Liver (tissue), 9 donors: ENCODE measurements around the gene GANC. TPM values are rescaled to one million over a fixed set of nuclear protein-coding genes. Genes with fewer than 3 reads are reported as not detected.

Source experiments
- DNase-seq: peaks from one replicate; pipeline ENCODE4 v3.0.0-alpha.2; 2017; ENCODE audit warnings: low spot score
- H3K27ac ChIP-seq, 2 donors: one replicate each; pipeline ENCODE4 v1.7.0; 2013; ENCODE audit warnings: inconsistent platforms in 2 of 2, low read length in 2 of 2, control low read depth in 1 of 2, low read depth in 1 of 2, mild to moderate bottlenecking in 1 of 2
- H3K27me3 ChIP-seq, 4 donors: one replicate each; pipeline versions ENCODE4 v1.6.1 to v1.7.0; 2013; ENCODE audit warnings: low read length in 3 of 4, inconsistent platforms in 1 of 4, mild to moderate bottlenecking in 1 of 4, moderate library complexity in 1 of 4; ENCODE audit not compliant: control insufficient read depth in 4 of 4, insufficient read depth in 4 of 4
- H3K36me3 ChIP-seq, 4 donors: one replicate each; pipeline versions ENCODE4 v1.6.1 to v1.7.0; 2013; ENCODE audit warnings: low read length in 3 of 4, mild to moderate bottlenecking in 3 of 4, low read depth in 1 of 4, moderate library complexity in 1 of 4; ENCODE audit not compliant: control insufficient read depth in 4 of 4, insufficient read depth in 3 of 4
- H3K4me1 ChIP-seq, 4 donors: one replicate each; pipeline versions ENCODE4 v1.6.1 to v1.7.0; 2013; ENCODE audit warnings: low read length in 3 of 4, mild to moderate bottlenecking in 3 of 4, moderate library complexity in 1 of 4; ENCODE audit not compliant: control insufficient read depth in 4 of 4, insufficient read depth in 4 of 4
- H3K4me3 ChIP-seq, 3 donors: one replicate each; pipeline versions ENCODE4 v1.6.1 to v1.7.0; 2013; ENCODE audit warnings: low read length in 3 of 3, control low read depth in 1 of 3, low read depth in 1 of 3, mild to moderate bottlenecking in 1 of 3
- H3K9ac ChIP-seq, 2 donors: one replicate each; pipeline ENCODE4 v1.7.0; 2013; ENCODE audit warnings: low read length in 2 of 2, mild to moderate bottlenecking in 2 of 2, moderate library complexity in 2 of 2, control low read depth in 1 of 2, low read depth in 1 of 2
- H3K9me3 ChIP-seq, 4 donors: one replicate each; pipeline versions ENCODE4 v1.6.1 to v1.7.0; 2013; ENCODE audit warnings: low read length in 3 of 4; ENCODE audit not compliant: control insufficient read depth in 4 of 4
- ATF3 ChIP-seq: IDR thresholded peaks from 2 replicates; pipeline ENCODE4 v1.6.1; 2016; ENCODE audit warnings: antibody characterized with exemption
- CTCF ChIP-seq: fragments of 150-350 bp; IDR thresholded peaks from 2 replicates; pipeline ENCODE4 v1.5.1; 2017; ENCODE audit warnings: improper control_type of control experiment, low read depth, low read length; ENCODE audit not compliant: missing input control
- FOXA1 ChIP-seq: IDR thresholded peaks from 2 replicates; pipeline ENCODE4 v1.6.1; 2016; ENCODE audit warnings: antibody characterized with exemption
- FOXA2 ChIP-seq: IDR thresholded peaks from 2 replicates; pipeline ENCODE4 v1.6.1; 2016; ENCODE audit warnings: antibody characterized with exemption
- GABPA ChIP-seq, 2 donors: IDR thresholded peaks in 1 of 2; conservative IDR thresholded peaks in 1 of 2; 2 replicates each; pipeline ENCODE4 v1.6.1; 2016; ENCODE audit warnings: antibody characterized with exemption in 2 of 2, mild to moderate bottlenecking in 1 of 2, moderate library complexity in 1 of 2
- HNF4A ChIP-seq, 2 donors: conservative IDR thresholded peaks; 2 replicates each; pipeline ENCODE4 v1.6.1; 2016; ENCODE audit warnings: antibody characterized with exemption in 2 of 2, mild to moderate bottlenecking in 2 of 2
- HNF4G ChIP-seq: IDR thresholded peaks from 2 replicates; pipeline ENCODE4 v1.6.1; 2016; ENCODE audit warnings: antibody characterized with exemption
- JUND ChIP-seq, 2 donors: IDR thresholded peaks; 2 replicates each; pipeline ENCODE4 v1.6.1; 2016; ENCODE audit warnings: antibody characterized with exemption in 2 of 2
- MAX ChIP-seq: IDR thresholded peaks from 2 replicates; pipeline ENCODE4 v1.6.1; 2016; ENCODE audit warnings: antibody characterized with exemption
- NR2F2 ChIP-seq: IDR thresholded peaks from 2 replicates; pipeline ENCODE4 v1.6.1; 2016; ENCODE audit warnings: antibody characterized with exemption
- RAD21 ChIP-seq, 2 donors: IDR thresholded peaks; 2 replicates each; pipeline ENCODE4 v1.6.1; 2016; ENCODE audit warnings: antibody characterized with exemption in 2 of 2, mild to moderate bottlenecking in 2 of 2
- REST ChIP-seq: IDR thresholded peaks from 2 replicates; pipeline ENCODE4 v1.6.1; 2016; ENCODE audit warnings: antibody characterized with exemption, mild to moderate bottlenecking
- SP1 ChIP-seq: IDR thresholded peaks from 2 replicates; pipeline ENCODE4 v1.6.1; 2018; ENCODE audit warnings: antibody characterized with exemption, mild to moderate bottlenecking
- TAF1 ChIP-seq: conservative IDR thresholded peaks from 2 replicates; pipeline ENCODE4 v1.6.1; 2016; ENCODE audit warnings: antibody characterized with exemption, mild to moderate bottlenecking
- YY1 ChIP-seq: IDR thresholded peaks from 2 replicates; pipeline ENCODE4 v1.6.1; 2016; ENCODE audit warnings: antibody characterized with exemption, mild to moderate bottlenecking
- ZBTB33 ChIP-seq: IDR thresholded peaks from 2 replicates; pipeline ENCODE4 v1.6.1; 2016; ENCODE audit warnings: antibody characterized with exemption
- WGBS: extraction: QIAGEN DNeasy Blood & Tissue Kit; methylation state at CpG from one replicate; pipeline ENCODE4 v1.1.7; 2013; 5-methylcytosine and 5-hydroxymethylcytosine counted together
- polyA plus RNA-seq, 2 donors: library from polyadenylated mRNA; stranded (reverse) in 1 of 2; unstranded in 1 of 2; fragments of 200-250 nt in 1 of 2; fragments of >200 nt in 1 of 2; fragmentation: Nextera tagmentation in 1 of 2; extraction: Ambion mirVana in 1 of 2; gene quantifications; one replicate each; pipeline versions ENCODE4 v1.2.1 to v1.2.3, GENCODE V29; 2013 to 2015
- total RNA-seq, 2 donors: library from RNA; depleted of rRNA; stranded (reverse); fragments of >200 nt; gene quantifications; one replicate each; pipeline ENCODE4 v1.2.3, GENCODE V29; 2014
- donor health status: healthy.
- donor health status: healthy.
- donor health status: healthy.
- donor health status: healthy.
- donor health status: healthy.

Gene GANC
- total and polyA plus RNA-seq, 4 donors: 4.8 to 28.9 (median 10.9) TPM

- Histone ChIP-seq H3K9me3 (no peaks in the 10 kb centered on the region), H3K27ac (no peak overlapping the region), H3K4me1 (no peaks in the 10 kb centered on the region), H3K9ac (no peak overlapping the region), H3K36me3 (peaks cover 3 to 76% (median 41%) of the 10 kb centered on the region in 4 donors), H3K4me3 (no peak overlapping the region), H3K27me3 (no peaks in the 10 kb centered on the region)
- 97% methylated on average over 5 of the region's 5 CpGs for WGBS
- no peak for DNase-seq
- TF ChIP-seq SP1 (no peak), FOXA1 (no peak), MAX (no peak), JUND (IDR thresholded peaks at IDR 0.05) (no peak), YY1 (no peak), HNF4A (conservative IDR thresholded peaks at IDR 0.05) (no peak), GABPA (IDR thresholded peaks at IDR 0.05 in 1 of 2, conservative IDR thresholded peaks at IDR 0.05 in 1 of 2) (no peak), NR2F2 (no peak), REST (no peak), FOXA2 (no peak), RAD21 (IDR thresholded peaks at IDR 0.05) (no peak), TAF1 (no peak), HNF4G (no peak), ATF3 (no peak), CTCF (no peak), ZBTB33 (no peak)
These were observed 75.1 kb downstream of the GANC start for GRCh38 chr15:42348083-42348482.

GRCh38 chr15:42349186-42349585 is 76.2 kb downstream of the GANC start:
- DNase-seq: no peak
- H3K27me3 ChIP-seq: no peaks in the 10 kb centered on the region
- H3K36me3 ChIP-seq: peaks cover 3 to 75% (median 42%) of the 10 kb centered on the region in 4 donors
- WGBS: 90% methylated on average over 2 of the region's 2 CpGs
- no peaks in the 10 kb centered on the region for H3K9me3 ChIP-seq
- H3K9ac ChIP-seq: no peak overlapping the region
- no peaks in the 10 kb centered on the region for H3K4me1 ChIP-seq
- H3K27ac ChIP-seq: no peak overlapping the region
- no peak overlapping the region for H3K4me3 ChIP-seq
- TF ChIP-seq NR2F2: no peak
- TF ChIP-seq FOXA1: no peak
- TF ChIP-seq SP1: no peak
- TF ChIP-seq ZBTB33: no peak
- no peak for TF ChIP-seq REST
- no peak for TF ChIP-seq MAX
- TF ChIP-seq HNF4A (conservative IDR thresholded peaks at IDR 0.05): no peak
- no peak for TF ChIP-seq TAF1
- no peak for TF ChIP-seq YY1
